ENCODE results near the gene IFT122.

GRCh38 chr3:129530251-129530791 lies 90.3 kb downstream of the IFT122 start:
- TF ChIP-seq CTCF (IDR thresholded peaks at IDR 0.05 in 8 of 11, conservative IDR thresholded peaks at IDR 0.05 in 3 of 11): no peak
- TF ChIP-seq POLR2A (IDR thresholded peaks at IDR 0.05): no peak

Data from spleen (tissue), 7 donors.